ENCODE measurements around the gene GLRX2. TPM values are rescaled to one million over a fixed set of nuclear protein-coding genes. Genes with fewer than 3 reads are reported as not detected.

The GLRX2 gene
- total and polyA plus RNA-seq, 4 experiments from 2014 or later: 15.0 to 17.0 (median 15.8) TPM

DNA sequence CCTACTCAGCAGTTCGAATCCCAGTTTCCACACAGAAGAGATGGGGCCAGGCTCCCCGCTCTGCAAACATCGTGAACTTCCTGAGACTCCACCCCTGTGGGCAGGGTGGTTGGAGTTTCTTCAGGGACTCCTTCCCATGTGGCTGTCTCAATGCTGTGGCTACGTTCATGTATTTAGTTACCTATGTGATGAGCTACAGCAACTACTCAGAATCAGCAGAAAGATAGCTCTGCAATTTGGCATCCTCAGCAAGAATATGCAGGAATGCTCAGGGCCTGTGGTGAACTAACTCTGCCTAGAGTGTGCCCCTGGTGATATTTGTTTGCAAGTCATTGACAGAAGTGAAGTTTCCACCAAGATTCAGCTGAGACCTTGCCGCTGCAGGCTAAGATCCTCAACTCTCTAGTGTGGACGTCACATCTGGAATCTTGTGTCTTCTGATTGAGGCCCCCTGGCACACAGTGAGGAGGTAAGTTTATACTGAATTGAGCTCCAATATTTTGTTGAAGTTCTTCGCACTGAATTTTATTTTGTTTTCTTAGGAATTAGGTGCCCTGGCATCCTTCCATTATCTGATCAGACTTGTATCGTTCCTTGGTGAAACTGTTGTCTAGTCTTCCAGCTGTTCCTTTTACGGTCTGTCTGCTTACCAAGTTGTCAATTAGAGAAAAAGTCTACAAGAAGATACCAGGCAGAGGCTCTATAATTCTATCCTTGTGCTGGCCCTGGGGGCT lies 8.2 kb upstream of the GLRX2 start:
- no peaks in the 10 kb centered on the region for H3K4me1 ChIP-seq (ENCODE audit: insufficient read depth, low read length)
- ChIA-PET POLR2A (ENCODE audit: partially characterized antibody) (interaction anchor here (0.6 to 1.0 kb wide), 2 partner anchors 9 to 59 kb away, joined by 3 read pairs; partner anchors contain the start of gene CDC73), CTCF (ENCODE audit: partially characterized antibody) (interaction anchor here (1.6 kb wide), 1 partner anchor 8 kb away, joined by 3 read pairs; the partner anchor contains the start of gene CDC73)
- DNase-seq: no peak
- H3K27me3 ChIP-seq (ENCODE audit: insufficient read depth, low read length): no peaks in the 10 kb centered on the region
- no peak overlapping the region for H3K4me3 ChIP-seq (ENCODE audit: low read length in 2 of 2)
- intact Hi-C loops (cut with micrococcal nuclease): no loop called here
- H3K36me3 Mint-ChIP-seq: no peaks in the 10 kb centered on the region
- H3K9me3 Mint-ChIP-seq: no peaks in the 10 kb centered on the region
- H3K4me3 Mint-ChIP-seq: no peak overlapping the region
- peaks cover 0 to 6% (median under 1%) of the 10 kb centered on the region in 4 donors for H3K4me1 Mint-ChIP-seq
- H3K27ac ChIP-seq (ENCODE audit: low read depth, low read length): no peak overlapping the region
- no peaks in the 10 kb centered on the region for H3K27me3 Mint-ChIP-seq
- H3K36me3 ChIP-seq (ENCODE audit: insufficient read depth, low read length): no peaks in the 10 kb centered on the region
- H3K27ac Mint-ChIP-seq: no peak overlapping the region
- no peaks in the 10 kb centered on the region for H3K9me3 ChIP-seq (ENCODE audit: control insufficient read depth in 1 of 2, low read length in 2 of 2)

DNA sequence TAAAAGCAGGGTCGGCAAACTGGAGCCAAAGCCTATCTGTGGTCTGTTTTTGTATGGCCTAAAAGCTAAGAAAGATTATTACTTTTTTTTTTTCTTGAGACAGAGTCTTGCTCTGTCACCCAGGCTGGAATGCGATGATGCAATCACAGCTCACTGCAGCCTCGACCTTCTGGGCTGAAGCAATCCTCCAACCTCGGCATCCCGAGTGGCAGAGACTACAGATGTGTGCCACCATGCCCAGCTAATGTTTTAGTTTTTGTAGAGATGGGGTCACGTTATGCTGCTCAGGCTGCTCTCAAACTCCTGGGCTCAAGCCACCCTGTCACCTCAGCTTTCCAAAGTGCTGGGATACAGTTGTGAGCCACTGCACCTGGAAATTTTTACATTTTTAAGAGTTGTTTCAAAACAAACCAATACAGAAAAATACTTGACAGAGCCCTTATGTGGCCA lies 6.5 kb upstream of the GLRX2 start:
- Mint-ChIP-seq H3K27ac (no peak overlapping the region), H3K27me3 (no peaks in the 10 kb centered on the region), H3K4me3 (no peak overlapping the region), H3K4me1 (no peaks in the 10 kb centered on the region), H3K9me3 (no peaks in the 10 kb centered on the region), H3K36me3 (no peaks in the 10 kb centered on the region)
- no peaks in the 10 kb centered on the region for H3K4me1 ChIP-seq (ENCODE audit: insufficient read depth, low read length)
- ChIA-PET POLR2A (ENCODE audit: partially characterized antibody) (no interaction called here), CTCF (ENCODE audit: partially characterized antibody) (interaction anchor here (0.7 to 1.6 kb wide), 4 partner anchors 8 to 11 kb away, joined by 3 to 4 read pairs (median 3); partner anchors contain the start of gene CDC73)
- DNase-seq: no peak
- intact Hi-C loops (cut with micrococcal nuclease): no loop called here
- no peaks in the 10 kb centered on the region for H3K36me3 ChIP-seq (ENCODE audit: insufficient read depth, low read length)
- H3K27ac ChIP-seq (ENCODE audit: low read depth, low read length): no peak overlapping the region
- H3K4me3 ChIP-seq (ENCODE audit: low read length in 2 of 2): no peak overlapping the region
- no peaks in the 10 kb centered on the region for H3K27me3 ChIP-seq (ENCODE audit: insufficient read depth, low read length)
- no peaks in the 10 kb centered on the region for H3K9me3 ChIP-seq (ENCODE audit: control insufficient read depth in 1 of 2, low read length in 2 of 2)

DNA sequence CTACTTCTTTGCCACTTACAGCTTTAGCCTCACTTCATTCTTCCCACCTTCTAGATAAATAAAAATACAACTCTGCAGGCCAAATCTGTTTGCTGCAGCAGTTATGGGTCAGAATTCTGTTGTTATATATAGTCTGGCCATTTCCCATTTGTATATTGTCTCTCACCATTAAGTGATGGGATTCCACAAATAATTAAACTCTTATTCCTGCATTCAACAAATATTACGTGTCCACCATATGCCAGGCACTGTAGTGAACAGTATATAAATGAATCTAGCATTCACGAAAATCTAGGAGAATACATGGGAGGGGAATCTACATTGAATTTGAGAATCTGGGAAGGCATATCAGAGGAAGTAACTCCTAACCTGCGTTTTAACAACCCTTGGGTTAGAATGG lies 5.7 kb upstream of the GLRX2 start:
- peaks cover 0 to 1% (median under 1%) of the 10 kb centered on the region in 4 donors for H3K4me1 Mint-ChIP-seq

DNA sequence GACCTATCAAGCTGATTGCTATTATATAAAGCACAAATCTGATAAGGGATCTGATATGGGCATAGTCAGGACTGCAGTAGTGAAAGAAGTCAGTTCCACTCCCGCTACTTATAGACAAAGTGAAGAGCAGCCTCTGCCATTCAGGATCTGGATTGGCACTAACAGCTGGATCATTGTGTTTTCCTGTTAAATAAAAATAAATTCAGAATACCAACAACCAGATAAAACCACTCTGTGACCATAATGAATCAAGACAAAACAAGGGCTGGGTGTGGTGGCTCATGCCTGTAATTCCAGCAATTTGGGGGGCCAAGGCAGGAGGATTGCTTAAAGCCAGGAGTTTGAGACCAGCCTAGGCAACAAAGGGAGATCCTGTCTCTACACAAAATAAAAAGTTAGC lies 5.0 kb upstream of the GLRX2 start:
- Histone ChIP-seq H3K27ac (ENCODE audit: low read depth, low read length) (no peak overlapping the region), H3K4me1 (ENCODE audit: insufficient read depth, low read length) (no peaks in the 10 kb centered on the region), H3K27me3 (ENCODE audit: insufficient read depth, low read length) (no peaks in the 10 kb centered on the region), H3K9me3 (ENCODE audit: control insufficient read depth in 1 of 2, low read length in 2 of 2) (no peaks in the 10 kb centered on the region), H3K4me3 (ENCODE audit: low read length in 2 of 2) (no peak overlapping the region), H3K36me3 (ENCODE audit: insufficient read depth, low read length) (no peaks in the 10 kb centered on the region)
- Mint-ChIP-seq H3K27me3 (no peaks in the 10 kb centered on the region), H3K9me3 (no peaks in the 10 kb centered on the region), H3K4me3 (no peak overlapping the region), H3K36me3 (no peaks in the 10 kb centered on the region), H3K4me1 (peaks cover 2 to 7% (median 4%) of the 10 kb centered on the region in 4 donors), H3K27ac (no peak overlapping the region)
- CTCF ChIA-PET (ENCODE audit: partially characterized antibody): no interaction called here
- DNase-seq: no peak
- intact Hi-C loops (cut with micrococcal nuclease): no loop called here
- POLR2A ChIA-PET (ENCODE audit: partially characterized antibody): interaction anchor here (1.4 kb wide), 1 partner anchor 11 kb away, joined by 5 read pairs; the partner anchor contains the start of gene CDC73

More for the DNA sequence above, 5.7 kb upstream of the GLRX2 start:
- Histone ChIP-seq H3K27ac (ENCODE audit: low read depth, low read length) (no peak overlapping the region), H3K9me3 (ENCODE audit: control insufficient read depth in 1 of 2, low read length in 2 of 2) (no peaks in the 10 kb centered on the region), H3K27me3 (ENCODE audit: insufficient read depth, low read length) (no peaks in the 10 kb centered on the region), H3K36me3 (ENCODE audit: insufficient read depth, low read length) (no peaks in the 10 kb centered on the region), H3K4me3 (ENCODE audit: low read length in 2 of 2) (no peak overlapping the region), H3K4me1 (ENCODE audit: insufficient read depth, low read length) (no peaks in the 10 kb centered on the region)
- Mint-ChIP-seq H3K36me3 (no peaks in the 10 kb centered on the region), H3K27ac (no peak overlapping the region), H3K9me3 (no peaks in the 10 kb centered on the region), H3K27me3 (no peaks in the 10 kb centered on the region), H3K4me3 (no peak overlapping the region)
- ChIA-PET POLR2A (ENCODE audit: partially characterized antibody) (no interaction called here), CTCF (ENCODE audit: partially characterized antibody) (no interaction called here)
- intact Hi-C loops (cut with micrococcal nuclease): no loop called here
- DNase-seq: no peak

DNA sequence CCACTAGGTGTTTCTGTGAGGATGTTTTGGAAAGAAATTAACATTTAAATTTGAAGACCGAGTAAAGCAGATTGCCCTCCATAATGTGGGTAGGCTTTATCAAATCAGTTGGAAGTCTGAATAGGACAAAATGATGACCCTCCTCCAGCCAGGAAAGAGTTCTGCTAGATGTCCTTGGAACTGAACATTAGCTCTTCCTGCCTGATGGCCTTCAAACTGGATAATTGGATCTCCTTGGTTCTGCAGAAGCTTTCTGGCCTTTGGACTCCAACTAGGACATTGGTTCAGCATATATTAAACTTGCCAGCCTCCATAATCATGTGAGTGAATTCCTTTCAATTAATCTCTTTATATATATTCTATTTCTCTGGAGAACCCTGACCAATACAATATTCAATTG lies 4.4 kb upstream of the GLRX2 start:
- ChIA-PET CTCF (ENCODE audit: partially characterized antibody) (interaction anchor here (0.9 kb wide), 1 partner anchor 17 kb away, joined by 3 read pairs; no protein-coding TSS in a partner anchor), POLR2A (ENCODE audit: partially characterized antibody) (interaction anchor here (1.4 kb wide), 1 partner anchor 12 kb away, joined by 5 read pairs; the partner anchor contains the start of gene CDC73)
- Histone ChIP-seq H3K9me3 (ENCODE audit: control insufficient read depth in 1 of 2, low read length in 2 of 2) (no peaks in the 10 kb centered on the region), H3K4me1 (ENCODE audit: insufficient read depth, low read length) (no peaks in the 10 kb centered on the region), H3K27me3 (ENCODE audit: insufficient read depth, low read length) (no peaks in the 10 kb centered on the region), H3K36me3 (ENCODE audit: insufficient read depth, low read length) (no peaks in the 10 kb centered on the region), H3K4me3 (ENCODE audit: low read length in 2 of 2) (no peak overlapping the region), H3K27ac (ENCODE audit: low read depth, low read length) (no peak overlapping the region)
- DNase-seq: no peak
- Mint-ChIP-seq H3K4me3 (no peak overlapping the region), H3K36me3 (peaks cover 0 to 3% of the 10 kb centered on the region in 2 donors), H3K27me3 (no peaks in the 10 kb centered on the region), H3K4me1 (peaks cover 2 to 11% (median 5%) of the 10 kb centered on the region in 4 donors), H3K27ac (no peak overlapping the region), H3K9me3 (no peaks in the 10 kb centered on the region)
- intact Hi-C loops (cut with micrococcal nuclease): loop anchor here (5.0 kb wide), 1 partner anchor 302 kb away; the partner anchor contains the start of gene RGS2

DNA sequence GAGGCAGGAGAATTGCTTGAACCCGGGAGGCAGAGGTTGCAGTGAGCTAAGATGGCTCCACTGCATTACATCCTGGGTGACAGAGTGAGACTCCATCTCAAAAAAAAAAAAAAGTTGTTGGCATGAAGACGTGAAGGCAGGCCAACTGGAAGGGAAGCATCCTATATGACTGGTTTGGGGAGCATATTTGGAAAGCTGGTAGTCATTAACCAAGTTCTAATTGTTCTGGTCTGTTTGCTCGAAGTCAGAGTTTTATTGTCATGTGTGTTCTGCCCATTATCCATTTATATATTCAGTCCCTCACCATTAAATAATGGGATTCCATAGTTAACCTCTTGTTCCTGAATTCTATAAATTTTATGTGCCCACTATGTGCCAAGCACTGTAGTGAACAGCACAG lies 3.3 kb upstream of the GLRX2 start:
- Mint-ChIP-seq H3K36me3 (peaks cover 0 to 4% of the 10 kb centered on the region in 2 donors), H3K4me1 (peaks cover 10 to 21% (median 13%) of the 10 kb centered on the region in 4 donors), H3K9me3 (no peaks in the 10 kb centered on the region), H3K27ac (no peak overlapping the region), H3K27me3 (no peaks in the 10 kb centered on the region), H3K4me3 (no peak overlapping the region)
- no peak overlapping the region for H3K27ac ChIP-seq (ENCODE audit: low read depth, low read length)
- H3K9me3 ChIP-seq (ENCODE audit: control insufficient read depth in 1 of 2, low read length in 2 of 2): no peaks in the 10 kb centered on the region
- H3K27me3 ChIP-seq (ENCODE audit: insufficient read depth, low read length): no peaks in the 10 kb centered on the region
- no peak for DNase-seq
- H3K4me1 ChIP-seq (ENCODE audit: insufficient read depth, low read length): peaks cover 9% of the 10 kb centered on the region
- ChIA-PET POLR2A (ENCODE audit: partially characterized antibody) (no interaction called here), CTCF (ENCODE audit: partially characterized antibody) (interaction anchor here (0.9 to 1.2 kb wide), 2 partner anchors 9 to 12 kb away, joined by 3 to 5 read pairs; partner anchors contain the start of gene CDC73)
- intact Hi-C loops (cut with micrococcal nuclease): loop anchor here (5.0 kb wide), 1 partner anchor 301 kb away; the partner anchor contains the start of gene RGS2
- no peaks in the 10 kb centered on the region for H3K36me3 ChIP-seq (ENCODE audit: insufficient read depth, low read length)
- no peak overlapping the region for H3K4me3 ChIP-seq (ENCODE audit: low read length in 2 of 2)

DNA sequence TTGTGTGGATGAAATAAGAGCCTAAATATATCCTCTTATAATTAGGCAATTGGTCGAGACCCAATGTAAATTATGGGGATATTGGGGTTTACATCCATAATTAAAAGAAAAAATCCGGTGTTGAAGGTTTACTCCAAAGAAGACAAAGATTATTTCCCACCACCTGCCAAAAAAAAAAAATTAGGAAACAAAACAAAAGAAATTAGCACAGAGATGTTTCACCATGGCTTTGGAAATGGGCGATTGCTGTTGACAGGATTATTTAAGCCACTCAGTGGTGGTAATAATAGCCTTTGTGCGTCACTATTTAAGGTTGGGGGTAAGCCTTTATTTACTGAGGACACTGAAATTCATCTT lies 585 bp upstream of the GLRX2 start:
- no peaks in the 10 kb centered on the region for H3K36me3 ChIP-seq (ENCODE audit: insufficient read depth, low read length)
- no peak for DNase-seq
- ChIA-PET POLR2A (ENCODE audit: partially characterized antibody) (interaction anchor here (1.9 to 5.8 kb wide), 2 partner anchors 16 to 299 kb away, joined by 7 to 44 read pairs; partner anchors contain the start of gene CDC73), CTCF (ENCODE audit: partially characterized antibody) (interaction anchor here (2.3 kb wide), 1 partner anchor 47 kb away, joined by 10 read pairs; the partner anchor contains the start of genes RO60 and UCHL5)
- peaks cover 18% of the 10 kb centered on the region for H3K4me1 ChIP-seq (ENCODE audit: insufficient read depth, low read length)
- H3K27ac Mint-ChIP-seq: peak overlapping the region in 6 of 7 donors; percentile 61 to 92 (median 89)
- H3K36me3 Mint-ChIP-seq: peaks cover 3 to 4% of the 10 kb centered on the region in 2 donors
- intact Hi-C loops (cut with micrococcal nuclease): loop anchor here (1.0 to 5.0 kb wide), 3 partner anchors 16 to 298 kb away; partner anchors contain the start of genes RGS2, RO60 and UCHL5
- H3K27me3 ChIP-seq (ENCODE audit: insufficient read depth, low read length): no peaks in the 10 kb centered on the region
- no peaks in the 10 kb centered on the region for H3K27me3 Mint-ChIP-seq
- no peaks in the 10 kb centered on the region for H3K9me3 Mint-ChIP-seq
- no peaks in the 10 kb centered on the region for H3K9me3 ChIP-seq (ENCODE audit: control insufficient read depth in 1 of 2, low read length in 2 of 2)
- peak overlapping the region; percentile 82 to 97 (median 92) for H3K4me3 Mint-ChIP-seq
- peak overlapping the region in 1 of 2 donors; percentile 65 for H3K4me3 ChIP-seq (ENCODE audit: low read length in 2 of 2)
- peaks cover 17 to 30% (median 24%) of the 10 kb centered on the region in 4 donors for H3K4me1 Mint-ChIP-seq
- H3K27ac ChIP-seq (ENCODE audit: low read depth, low read length): peak overlapping the region; percentile 59
